ENCODE measurements around the gene LRRC40.

- TF ChIP-seq CTCF (conservative IDR thresholded peaks at IDR 0.05) (no peak), ZFX (IDR thresholded peaks at IDR 0.05) (no peak)
These were observed 5.4 kb upstream of the LRRC40 start for GRCh38 chr1:70210820-70211219.
